Activated CD8-positive, alpha-beta T cell treated with anti-CD3 and anti-CD28 coated beads for 36 hours (primary cell): ENCODE results near the gene CACNA2D4. TPM values are rescaled to one million over a fixed set of nuclear protein-coding genes. Genes with fewer than 3 reads are reported as not detected.

ENCODE experiments used
- ATAC-seq: fragments of 200-7000 bp; cut with Tn5 transposase; one replicate; pipeline ENCODE4 v1.10.0; 2021; ENCODE audit warnings: mild to moderate bottlenecking, moderate library complexity
- CTCF ChIA-PET: fragments of 350-600 bp; sonication (Branson Sonifier 250); formaldehyde crosslinking; loops from one replicate; lab custom pipeline; 2021; ENCODE audit warnings: antibody characterized with exemption; lab: Charles Lee
- POLR2A ChIA-PET: fragments of 350-600 bp; sonication (Branson Sonifier 250); formaldehyde crosslinking; loops from one replicate; lab custom pipeline; 2021; ENCODE audit warnings: antibody characterized with exemption; lab: Charles Lee
- DNase-seq: peaks from one replicate; pipeline ENCODE4 v3.0.0-alpha.2; 2020
- H3K27ac Mint-ChIP-seq: one replicate; pipeline ENCODE4 v1.8.0; 2021; ENCODE audit warnings: mild to moderate bottlenecking, mixed read lengths
- H3K27me3 Mint-ChIP-seq: one replicate; pipeline ENCODE4 v1.8.0; 2021; ENCODE audit warnings: mixed read lengths
- H3K36me3 Mint-ChIP-seq: one replicate; pipeline ENCODE4 v1.8.0; 2021; ENCODE audit warnings: low read depth, mixed read lengths
- H3K4me1 Mint-ChIP-seq: one replicate; pipeline ENCODE4 v1.8.0; 2021; ENCODE audit warnings: low read depth, mixed read lengths
- H3K4me3 Mint-ChIP-seq: one replicate; pipeline ENCODE4 v1.8.0; 2021; ENCODE audit warnings: mild to moderate bottlenecking, moderate library complexity, mixed read lengths
- H3K9me3 Mint-ChIP-seq: one replicate; pipeline ENCODE4 v1.8.0; 2021; ENCODE audit warnings: mixed read lengths
- CTCF ChIP-seq: fragments of 200-600 bp; IDR thresholded peaks from one replicate; pipeline ENCODE4 v1.8.0; 2022; ENCODE audit warnings: antibody characterized with exemption, mild to moderate bottlenecking
- intact Hi-C: fragments of 100-400 bp; cut with micrococcal nuclease; formaldehyde crosslinking; loops from one replicate; pipeline ENCODE4 v1.10.0; 2022
- total RNA-seq, 2 experiments: library from RNA; stranded (reverse); gene quantifications; one replicate each; pipeline ENCODE4 v1.2.3, GENCODE V29; 2021

CACNA2D4 gene
- total RNA-seq, 2 experiments from 2014 or later, result 4.2 to 4.3 TPM

- no peaks in the 10 kb centered on the region for H3K9me3 Mint-ChIP-seq
- CTCF ChIA-PET, result no interaction called here
Measured at GRCh38 chr12:1832801-1833595, 85.5 kb downstream of the CACNA2D4 start.

GRCh38 chr12:1830981-1831963 lies 87.2 kb downstream of the CACNA2D4 start:
- ATAC-seq (peak; percentile 47), DNase-seq (peak; percentile 34)
- Mint-ChIP-seq H3K4me3 (no peak overlapping the region), H3K36me3 (no peaks in the 10 kb centered on the region), H3K9me3 (no peaks in the 10 kb centered on the region), H3K27me3 (peaks cover 25% of the 10 kb centered on the region), H3K27ac (no peak overlapping the region), H3K4me1 (no peaks in the 10 kb centered on the region)
- no peak for TF ChIP-seq CTCF
- POLR2A ChIA-PET, result interaction anchor here (0.6 kb wide), 1 partner anchor 1417 kb away, joined by 3 read pairs; no protein-coding TSS in a partner anchor
- intact Hi-C loops, result no loop called here
- CTCF ChIA-PET, result interaction anchor here (2.0 kb wide), 1 partner anchor 109 kb away, joined by 8 read pairs; no protein-coding TSS in a partner anchor

More at GRCh38 chr12:1832801-1833595, 85.5 kb downstream of the CACNA2D4 start:
- intact Hi-C loops, result no loop called here
- H3K36me3 Mint-ChIP-seq, result no peaks in the 10 kb centered on the region
- POLR2A ChIA-PET, result no interaction called here
- no peak for TF ChIP-seq CTCF
- no peak overlapping the region for H3K4me3 Mint-ChIP-seq
- no peak for DNase-seq
- no peak overlapping the region for H3K27ac Mint-ChIP-seq
- H3K27me3 Mint-ChIP-seq, result peaks cover 25% of the 10 kb centered on the region
- ATAC-seq, result no peak
- H3K4me1 Mint-ChIP-seq, result no peaks in the 10 kb centered on the region

GRCh38 chr12:1830401-1830845 lies 88.0 kb downstream of the CACNA2D4 start:
- no peaks in the 10 kb centered on the region for H3K4me1 Mint-ChIP-seq

GRCh38 chr12:1829306-1829900 lies 89.0 kb downstream of the CACNA2D4 start:
- DNase-seq, result no peak
- ATAC-seq, result no peak
- Mint-ChIP-seq H3K27me3 (peaks cover 25% of the 10 kb centered on the region), H3K4me1 (no peaks in the 10 kb centered on the region), H3K4me3 (no peak overlapping the region), H3K9me3 (no peaks in the 10 kb centered on the region), H3K27ac (no peak overlapping the region), H3K36me3 (no peaks in the 10 kb centered on the region)
- POLR2A ChIA-PET, result no interaction called here
- TF ChIP-seq CTCF, result no peak
- intact Hi-C loops, result no loop called here
- CTCF ChIA-PET, result interaction anchor here (2.0 kb wide), 1 partner anchor 111 kb away, joined by 8 read pairs; no protein-coding TSS in a partner anchor

More at GRCh38 chr12:1830401-1830845, 88.0 kb downstream of the CACNA2D4 start:
- intact Hi-C loops, result no loop called here
- Mint-ChIP-seq H3K36me3 (no peaks in the 10 kb centered on the region), H3K27me3 (peaks cover 25% of the 10 kb centered on the region), H3K9me3 (no peaks in the 10 kb centered on the region), H3K27ac (no peak overlapping the region), H3K4me3 (no peak overlapping the region)
- DNase-seq (no peak), ATAC-seq (no peak)
- no peak for TF ChIP-seq CTCF
- POLR2A ChIA-PET, result interaction anchor here (0.6 kb wide), 1 partner anchor 1418 kb away, joined by 3 read pairs; no protein-coding TSS in a partner anchor
- CTCF ChIA-PET, result interaction anchor here (2.0 kb wide), 1 partner anchor 110 kb away, joined by 8 read pairs; no protein-coding TSS in a partner anchor
